WTC11 (cell line): Measurements from ENCODE around the gene PGM2. TPM values are rescaled to one million over a fixed set of nuclear protein-coding genes. Genes with fewer than 3 reads are reported as not detected.

ENCODE experiments used
- ATAC-seq: fragments of 200-7000 bp; cut with Tn5 transposase; 2 replicates; pipeline ENCODE4 v1.10.0; 2021; ENCODE audit warnings: mild to moderate bottlenecking, moderate library complexity
- CTCF ChIA-PET: fragments of 300-600 bp; sonication (Branson Sonifier 250); formaldehyde crosslinking; loops from one replicate; lab custom pipeline; 2021; ENCODE audit warnings: antibody characterized with exemption; lab: Charles Lee
- POLR2A ChIA-PET: fragments of 350-600 bp; sonication (Branson Sonifier 250); formaldehyde crosslinking; loops from one replicate; lab custom pipeline; 2021; ENCODE audit warnings: antibody characterized with exemption; lab: Charles Lee
- DNase-seq: peaks from one replicate; pipeline ENCODE4 v3.0.0; 2021; ENCODE audit warnings: low spot score
- H3K27ac Mint-ChIP-seq: 2 replicates; pipeline ENCODE4 v1.8.0; 2021; ENCODE audit warnings: mixed read lengths
- H3K27me3 Mint-ChIP-seq: 2 replicates; pipeline ENCODE4 v1.8.0; 2021; ENCODE audit warnings: low read depth, mild to moderate bottlenecking, moderate library complexity, mixed read lengths
- H3K36me3 Mint-ChIP-seq: 2 replicates; pipeline ENCODE4 v1.8.0; 2021; ENCODE audit warnings: mixed read lengths
- H3K4me1 Mint-ChIP-seq: 2 replicates; pipeline ENCODE4 v1.8.0; 2022; ENCODE audit warnings: mixed read lengths
- H3K4me3 Mint-ChIP-seq: 2 replicates; pipeline ENCODE4 v1.8.0; 2021; ENCODE audit warnings: mild to moderate bottlenecking, moderate library complexity, mixed read lengths
- H3K9me3 Mint-ChIP-seq: 2 replicates; pipeline ENCODE4 v1.8.0; 2021; ENCODE audit warnings: mixed read lengths
- FOXJ3 ChIP-seq: sonication (generic); formaldehyde crosslinking; IDR thresholded peaks from 2 replicates; pipeline ENCODE4 v1.9.0; 2021; ENCODE audit warnings: missing genetic modification reagents, mild to moderate bottlenecking, borderline replicate concordance
- GABPB1 ChIP-seq: sonication (generic); formaldehyde crosslinking; IDR thresholded peaks from 2 replicates; pipeline ENCODE4 v1.8.1; 2023; ENCODE audit warnings: mild to moderate bottlenecking, missing genetic modification reagents
- RELA ChIP-seq: sonication (generic); formaldehyde crosslinking; IDR thresholded peaks from 2 replicates; pipeline ENCODE4 v1.8.1; 2022; ENCODE audit warnings: missing genetic modification reagents, mild to moderate bottlenecking, borderline replicate concordance
- SP1 ChIP-seq: sonication (generic); formaldehyde crosslinking; conservative IDR thresholded peaks from 2 replicates; pipeline ENCODE4 v1.8.1; 2022; ENCODE audit warnings: missing genetic modification reagents
- TCF7 ChIP-seq: sonication (generic); formaldehyde crosslinking; IDR thresholded peaks from 2 replicates; pipeline ENCODE4 v1.8.0; 2022; ENCODE audit warnings: mild to moderate bottlenecking, low read depth, missing genetic modification reagents, moderate library complexity
- ZBTB21 ChIP-seq: sonication (generic); formaldehyde crosslinking; IDR thresholded peaks from 2 replicates; pipeline ENCODE4 v1.8.1; 2023; ENCODE audit warnings: mild to moderate bottlenecking, missing genetic modification reagents, borderline replicate concordance
- total RNA-seq: library from RNA; stranded (reverse); gene quantifications from 3 replicates; pipeline ENCODE4 v1.2.3, GENCODE V29; 2021
- TF ChIP-seq, protein P1 (sequence below): sonication (generic); formaldehyde crosslinking; IDR thresholded peaks from 2 replicates; pipeline ENCODE4 v1.8.0; 2022; ENCODE audit warnings: mild to moderate bottlenecking, missing genetic modification reagents
- TF ChIP-seq, protein P2 (sequence below): sonication (generic); formaldehyde crosslinking; IDR thresholded peaks from 2 replicates; pipeline ENCODE4 v1.8.1; 2023; ENCODE audit warnings: mild to moderate bottlenecking, moderate library complexity, missing genetic modification reagents
- TF ChIP-seq, protein P3 (sequence below): sonication (generic); formaldehyde crosslinking; IDR thresholded peaks from 2 replicates; pipeline ENCODE4 v1.8.1; 2022; ENCODE audit warnings: mild to moderate bottlenecking, missing genetic modification reagents, moderate library complexity, borderline replicate concordance
- TF ChIP-seq, protein P4 (sequence below): sonication (generic); formaldehyde crosslinking; IDR thresholded peaks from 2 replicates; pipeline ENCODE4 v1.8.1; 2023; ENCODE audit warnings: mild to moderate bottlenecking, missing genetic modification reagents, borderline replicate concordance
- TF ChIP-seq, protein P5 (sequence below): fragments of 250-450 bp; sonication (Bioruptor Pico); IDR thresholded peaks from 2 replicates; pipeline ENCODE4 v2.1.2; 2022; ENCODE audit warnings: mild to moderate bottlenecking, moderate library complexity
- TF ChIP-seq, protein P6 (sequence below): sonication (generic); formaldehyde crosslinking; IDR thresholded peaks from 2 replicates; pipeline ENCODE4 v1.8.0; 2022; ENCODE audit warnings: mild to moderate bottlenecking, missing genetic modification reagents

Gene PGM2
- total RNA-seq, 1 experiment from 2014 or later: 31.4 TPM

DNA sequence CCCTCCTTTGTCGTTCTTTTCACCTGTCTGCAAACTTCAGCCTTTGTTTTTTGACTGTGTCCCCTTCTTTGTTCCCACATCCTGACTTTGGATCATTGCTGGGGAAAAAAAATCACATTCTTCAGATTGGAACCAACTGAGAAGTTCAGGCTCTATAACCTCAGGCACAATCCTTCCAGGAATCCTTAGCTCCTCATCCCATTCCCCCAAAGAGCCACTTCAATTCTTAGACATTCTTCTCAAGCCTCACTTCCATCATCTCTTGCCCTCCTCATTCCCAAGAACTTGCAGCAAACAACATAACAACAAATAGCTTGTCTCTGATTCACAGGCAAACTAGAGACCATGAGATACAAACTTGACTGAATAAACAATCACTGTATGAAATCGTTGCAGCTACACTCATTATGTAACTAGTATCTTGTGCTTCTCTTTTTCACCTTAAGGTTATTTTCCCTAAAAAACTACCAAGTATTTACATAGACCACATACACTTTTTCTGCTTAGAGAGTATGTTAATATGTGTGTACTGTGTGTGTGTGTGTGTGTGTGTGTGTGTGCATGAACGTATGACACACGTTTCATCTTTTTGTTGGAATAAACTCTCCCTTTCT, 26.4 kb upstream of the PGM2 start:
- Mint-ChIP-seq H3K36me3 (no peaks in the 10 kb centered on the region), H3K27me3 (no peaks in the 10 kb centered on the region), H3K4me3 (no peak overlapping the region), H3K4me1 (peaks cover 9% of the 10 kb centered on the region), H3K9me3 (no peaks in the 10 kb centered on the region), H3K27ac (no peak overlapping the region)
- CTCF ChIA-PET: interaction anchor here (0.9 kb wide), 1 partner anchor 347 kb away, joined by 3 read pairs; no protein-coding TSS in a partner anchor
- DNase-seq (no peak), ATAC-seq (no peak)
- POLR2A ChIA-PET: no interaction called here
- TF ChIP-seq, protein P1, sequence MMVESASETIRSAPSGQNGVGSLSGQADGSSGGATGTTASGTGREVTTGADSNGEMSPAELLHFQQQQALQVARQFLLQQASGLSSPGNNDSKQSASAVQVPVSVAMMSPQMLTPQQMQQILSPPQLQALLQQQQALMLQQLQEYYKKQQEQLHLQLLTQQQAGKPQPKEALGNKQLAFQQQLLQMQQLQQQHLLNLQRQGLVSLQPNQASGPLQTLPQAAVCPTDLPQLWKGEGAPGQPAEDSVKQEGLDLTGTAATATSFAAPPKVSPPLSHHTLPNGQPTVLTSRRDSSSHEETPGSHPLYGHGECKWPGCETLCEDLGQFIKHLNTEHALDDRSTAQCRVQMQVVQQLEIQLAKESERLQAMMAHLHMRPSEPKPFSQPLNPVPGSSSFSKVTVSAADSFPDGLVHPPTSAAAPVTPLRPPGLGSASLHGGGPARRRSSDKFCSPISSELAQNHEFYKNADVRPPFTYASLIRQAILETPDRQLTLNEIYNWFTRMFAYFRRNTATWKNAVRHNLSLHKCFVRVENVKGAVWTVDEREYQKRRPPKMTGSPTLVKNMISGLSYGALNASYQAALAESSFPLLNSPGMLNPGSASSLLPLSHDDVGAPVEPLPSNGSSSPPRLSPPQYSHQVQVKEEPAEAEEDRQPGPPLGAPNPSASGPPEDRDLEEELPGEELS (CRISPR knock-in tag): no peak
- TF ChIP-seq, protein P2, sequence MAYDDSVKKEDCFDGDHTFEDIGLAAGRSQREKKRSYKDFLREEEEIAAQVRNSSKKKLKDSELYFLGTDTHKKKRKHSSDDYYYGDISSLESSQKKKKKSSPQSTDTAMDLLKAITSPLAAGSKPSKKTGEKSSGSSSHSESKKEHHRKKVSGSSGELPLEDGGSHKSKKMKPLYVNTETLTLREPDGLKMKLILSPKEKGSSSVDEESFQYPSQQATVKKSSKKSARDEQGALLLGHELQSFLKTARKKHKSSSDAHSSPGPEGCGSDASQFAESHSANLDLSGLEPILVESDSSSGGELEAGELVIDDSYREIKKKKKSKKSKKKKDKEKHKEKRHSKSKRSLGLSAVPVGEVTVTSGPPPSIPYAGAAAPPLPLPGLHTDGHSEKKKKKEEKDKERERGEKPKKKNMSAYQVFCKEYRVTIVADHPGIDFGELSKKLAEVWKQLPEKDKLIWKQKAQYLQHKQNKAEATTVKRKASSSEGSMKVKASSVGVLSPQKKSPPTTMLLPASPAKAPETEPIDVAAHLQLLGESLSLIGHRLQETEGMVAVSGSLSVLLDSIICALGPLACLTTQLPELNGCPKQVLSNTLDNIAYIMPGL: no peak
- TF ChIP-seq, protein P3, sequence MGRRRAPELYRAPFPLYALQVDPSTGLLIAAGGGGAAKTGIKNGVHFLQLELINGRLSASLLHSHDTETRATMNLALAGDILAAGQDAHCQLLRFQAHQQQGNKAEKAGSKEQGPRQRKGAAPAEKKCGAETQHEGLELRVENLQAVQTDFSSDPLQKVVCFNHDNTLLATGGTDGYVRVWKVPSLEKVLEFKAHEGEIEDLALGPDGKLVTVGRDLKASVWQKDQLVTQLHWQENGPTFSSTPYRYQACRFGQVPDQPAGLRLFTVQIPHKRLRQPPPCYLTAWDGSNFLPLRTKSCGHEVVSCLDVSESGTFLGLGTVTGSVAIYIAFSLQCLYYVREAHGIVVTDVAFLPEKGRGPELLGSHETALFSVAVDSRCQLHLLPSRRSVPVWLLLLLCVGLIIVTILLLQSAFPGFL: no peak
- TF ChIP-seq SP1 (CRISPR knock-in tag) (no peak), GABPB1 (CRISPR knock-in tag) (no peak), RELA (no peak), TCF7 (no peak), ZBTB21 (CRISPR knock-in tag) (no peak), FOXJ3 (CRISPR knock-in tag) (no peak)
- TF ChIP-seq, protein P4, sequence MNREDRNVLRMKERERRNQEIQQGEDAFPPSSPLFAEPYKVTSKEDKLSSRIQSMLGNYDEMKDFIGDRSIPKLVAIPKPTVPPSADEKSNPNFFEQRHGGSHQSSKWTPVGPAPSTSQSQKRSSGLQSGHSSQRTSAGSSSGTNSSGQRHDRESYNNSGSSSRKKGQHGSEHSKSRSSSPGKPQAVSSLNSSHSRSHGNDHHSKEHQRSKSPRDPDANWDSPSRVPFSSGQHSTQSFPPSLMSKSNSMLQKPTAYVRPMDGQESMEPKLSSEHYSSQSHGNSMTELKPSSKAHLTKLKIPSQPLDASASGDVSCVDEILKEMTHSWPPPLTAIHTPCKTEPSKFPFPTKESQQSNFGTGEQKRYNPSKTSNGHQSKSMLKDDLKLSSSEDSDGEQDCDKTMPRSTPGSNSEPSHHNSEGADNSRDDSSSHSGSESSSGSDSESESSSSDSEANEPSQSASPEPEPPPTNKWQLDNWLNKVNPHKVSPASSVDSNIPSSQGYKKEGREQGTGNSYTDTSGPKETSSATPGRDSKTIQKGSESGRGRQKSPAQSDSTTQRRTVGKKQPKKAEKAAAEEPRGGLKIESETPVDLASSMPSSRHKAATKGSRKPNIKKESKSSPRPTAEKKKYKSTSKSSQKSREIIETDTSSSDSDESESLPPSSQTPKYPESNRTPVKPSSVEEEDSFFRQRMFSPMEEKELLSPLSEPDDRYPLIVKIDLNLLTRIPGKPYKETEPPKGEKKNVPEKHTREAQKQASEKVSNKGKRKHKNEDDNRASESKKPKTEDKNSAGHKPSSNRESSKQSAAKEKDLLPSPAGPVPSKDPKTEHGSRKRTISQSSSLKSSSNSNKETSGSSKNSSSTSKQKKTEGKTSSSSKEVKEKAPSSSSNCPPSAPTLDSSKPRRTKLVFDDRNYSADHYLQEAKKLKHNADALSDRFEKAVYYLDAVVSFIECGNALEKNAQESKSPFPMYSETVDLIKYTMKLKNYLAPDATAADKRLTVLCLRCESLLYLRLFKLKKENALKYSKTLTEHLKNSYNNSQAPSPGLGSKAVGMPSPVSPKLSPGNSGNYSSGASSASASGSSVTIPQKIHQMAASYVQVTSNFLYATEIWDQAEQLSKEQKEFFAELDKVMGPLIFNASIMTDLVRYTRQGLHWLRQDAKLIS (CRISPR knock-in tag): no peak
- TF ChIP-seq, protein P5, sequence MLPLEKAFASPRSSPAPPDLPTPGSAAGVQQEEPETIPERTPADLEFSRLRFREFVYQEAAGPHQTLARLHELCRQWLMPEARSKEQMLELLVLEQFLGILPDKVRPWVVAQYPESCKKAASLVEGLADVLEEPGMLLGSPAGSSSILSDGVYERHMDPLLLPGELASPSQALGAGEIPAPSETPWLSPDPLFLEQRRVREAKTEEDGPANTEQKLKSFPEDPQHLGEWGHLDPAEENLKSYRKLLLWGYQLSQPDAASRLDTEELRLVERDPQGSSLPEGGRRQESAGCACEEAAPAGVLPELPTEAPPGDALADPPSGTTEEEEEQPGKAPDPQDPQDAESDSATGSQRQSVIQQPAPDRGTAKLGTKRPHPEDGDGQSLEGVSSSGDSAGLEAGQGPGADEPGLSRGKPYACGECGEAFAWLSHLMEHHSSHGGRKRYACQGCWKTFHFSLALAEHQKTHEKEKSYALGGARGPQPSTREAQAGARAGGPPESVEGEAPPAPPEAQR (CRISPR knock-in tag): no peak
- TF ChIP-seq, protein P6, sequence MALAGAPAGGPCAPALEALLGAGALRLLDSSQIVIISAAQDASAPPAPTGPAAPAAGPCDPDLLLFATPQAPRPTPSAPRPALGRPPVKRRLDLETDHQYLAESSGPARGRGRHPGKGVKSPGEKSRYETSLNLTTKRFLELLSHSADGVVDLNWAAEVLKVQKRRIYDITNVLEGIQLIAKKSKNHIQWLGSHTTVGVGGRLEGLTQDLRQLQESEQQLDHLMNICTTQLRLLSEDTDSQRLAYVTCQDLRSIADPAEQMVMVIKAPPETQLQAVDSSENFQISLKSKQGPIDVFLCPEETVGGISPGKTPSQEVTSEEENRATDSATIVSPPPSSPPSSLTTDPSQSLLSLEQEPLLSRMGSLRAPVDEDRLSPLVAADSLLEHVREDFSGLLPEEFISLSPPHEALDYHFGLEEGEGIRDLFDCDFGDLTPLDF (CRISPR knock-in tag): no peak
